Measurements from ENCODE around the gene SF1. TPM values are rescaled to one million over a fixed set of nuclear protein-coding genes. Genes with fewer than 3 reads are reported as not detected.

The SF1 gene
- total and polyA plus RNA-seq, 2 of the 8 experiments (the other 6 are each of a cell fraction or from before 2014, with no cell fraction given): 72.7 to 353 TPM

DNA sequence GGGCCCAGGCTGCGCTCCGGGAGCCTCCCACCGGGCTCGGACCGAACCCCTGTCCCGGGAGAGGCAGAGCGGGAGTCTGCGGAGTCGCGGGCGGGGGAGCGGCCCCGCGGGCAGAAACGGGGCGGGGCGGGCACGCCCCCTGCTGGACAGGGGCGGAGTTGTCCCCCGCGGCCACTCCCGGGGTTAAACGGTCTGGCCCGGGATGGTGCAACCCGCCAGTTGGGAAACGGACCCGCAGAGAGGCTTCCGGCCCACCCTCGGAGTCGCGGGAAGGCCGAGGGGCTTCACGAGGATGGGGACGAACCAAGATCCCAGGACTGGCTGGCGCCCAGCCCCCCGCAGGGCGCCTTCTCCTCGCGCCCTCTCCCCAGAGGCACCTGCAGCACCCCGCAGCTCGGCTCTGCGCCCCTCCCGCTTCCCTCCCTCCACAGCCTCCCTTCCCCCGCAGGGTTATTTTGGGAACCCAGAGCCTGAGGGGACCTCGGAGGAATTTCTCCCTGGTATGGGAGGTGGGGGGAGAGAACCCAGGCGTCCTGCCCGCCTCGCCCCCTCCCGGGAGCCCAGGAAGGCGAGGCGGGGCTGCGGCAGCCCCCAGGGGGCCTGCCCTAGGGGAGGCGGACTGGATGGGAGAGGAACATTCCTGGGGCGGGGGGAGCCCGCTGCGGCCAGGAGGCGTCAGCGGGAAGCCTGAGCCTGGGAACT, 35.3 kb downstream of the SF1 start:
- H3K27me3 ChIP-seq (replicated peaks in 1 of 4; ENCODE audit: control insufficient read depth in 3 of 4, extremely low read depth in 1 of 4, insufficient read depth in 3 of 4, low read length in 3 of 4): peaks cover 0 to 32% (median 19%) of the 10 kb centered on the region in 4 experiments; a peak in 5 of 7 replicates
- H3K9ac ChIP-seq (replicated peaks in 1 of 4; ENCODE audit: extremely low read depth in 1 of 4, low read depth in 3 of 4, low read length in 3 of 4): peak overlapping the region in 1 of 4 experiments; percentile 11; a peak in 1 of 7 replicates
- H3K36me3 ChIP-seq (ENCODE audit: control insufficient read depth in 2 of 4, insufficient read depth in 4 of 4, low read length in 3 of 4): no peaks in the 10 kb centered on the region
- peak overlapping the region; percentile 95 for H3K18ac ChIP-seq (ENCODE audit: extremely low read depth, low read length)
- H2BK15ac ChIP-seq (ENCODE audit: low read length): peak overlapping the region; percentile 83; the same call in 1 of the 2 replicates
- H2BK12ac ChIP-seq (ENCODE audit: low read depth, low read length): 0 out of 2 replicates have a peak overlapping the region, but pooled peaks have one; percentile 27
- no peak overlapping the region; the same call in 1 of the 2 replicates for H2AK5ac ChIP-seq (ENCODE audit: low read depth, low read length)
- POLR2A ChIA-PET (ENCODE audit: partially characterized antibody): interaction anchor here (1.0 to 42.9 kb wide), 5 partner anchors 9 to 23 kb away, joined by 5 to 1087 read pairs (median 8); partner anchors contain the start of genes PYGM and SF1
- peak overlapping the region; percentile 81 for H3K56ac ChIP-seq (replicated peaks; ENCODE audit: insufficient read length, low read depth, low read length)
- peak overlapping the region; percentile 86; the same call in 1 of the 2 replicates for H2BK20ac ChIP-seq (ENCODE audit: low read length)
- no peak overlapping the region for H3K23ac ChIP-seq (ENCODE audit: insufficient read length)
- DNase-seq (ENCODE audit: low read depth in 1 of 2, low spot score in 2 of 2): peak in 1 of 2 experiments; percentile 94
- H3K4me1 ChIP-seq (replicated peaks in 1 of 4; ENCODE audit: control insufficient read depth in 3 of 4, insufficient read depth in 4 of 4, low read length in 3 of 4): peaks cover 4 to 33% (median 29%) of the 10 kb centered on the region in 4 experiments
- no peak overlapping the region for H2BK120ac ChIP-seq (replicated peaks; ENCODE audit: low read depth, low read length)
- H3K4me3 ChIP-seq (ENCODE audit: extremely low read depth in 1 of 4, insufficient read depth in 2 of 4, low read depth in 3 of 4, low read length in 4 of 4): peak overlapping the region; percentile 46 to 67 (median 57)
- no peak overlapping the region for H4K5ac ChIP-seq (ENCODE audit: insufficient read length, low read depth, low read length)
- peak overlapping the region; percentile 16 for H4K91ac ChIP-seq (replicated peaks; ENCODE audit: insufficient read length, low read length)
- no peaks in the 10 kb centered on the region for H3K79me1 ChIP-seq (ENCODE audit: low read depth, low read length)
- 0% methylated on average over 18 of the region's 58 CpGs; no CpG with 5 or more reads in 1 of the 2 experiments for WGBS, 2 experiments (ENCODE audit: extremely low coverage in 1 of 2, insufficient coverage in 1 of 2, insufficient read length in 1 of 2, insufficient replicate concordance in 2 of 2, low coverage in 1 of 2, low lambda C conversion rate in 2 of 2, missing lambda C conversion rate in 1 of 2)
- no peaks in the 10 kb centered on the region for H4K20me1 ChIP-seq (replicated peaks in 1 of 2; ENCODE audit: control insufficient read depth in 1 of 2, insufficient read depth in 2 of 2, low read length in 2 of 2)
- no peak overlapping the region for H2AFZ ChIP-seq (ENCODE audit: low read length)
- H3K79me2 ChIP-seq (ENCODE audit: control insufficient read depth in 1 of 2, insufficient read depth in 2 of 2, low read length in 2 of 2): no peaks in the 10 kb centered on the region
- H3K9me3 ChIP-seq (ENCODE audit: insufficient read depth in 2 of 2, low read depth in 1 of 2, low read length in 1 of 2): no peaks in the 10 kb centered on the region
- no peak for FAIRE-seq
- peak overlapping the region; percentile 76; the same call in 1 of the 2 replicates for H2BK5ac ChIP-seq (ENCODE audit: low read depth, low read length)
- CTCF ChIA-PET (ENCODE audit: partially characterized antibody): interaction anchor here (0.8 to 23.7 kb wide), 18 partner anchors 9 to 113 kb away, joined by 3 to 376 read pairs (median 4); partner anchors contain the start of genes MEN1 and PYGM
- H3K14ac ChIP-seq (ENCODE audit: insufficient read length): no peak overlapping the region
- H4K8ac ChIP-seq (ENCODE audit: extremely low read depth, insufficient read depth, low read length): peak overlapping the region; percentile 76
- H3K4ac ChIP-seq (replicated peaks; ENCODE audit: insufficient read length, low read depth, low read length): no peak overlapping the region
- peak overlapping the region; percentile 85 to 87 for H3K4me2 ChIP-seq (ENCODE audit: insufficient read depth in 1 of 2, low read depth in 2 of 2, low read length in 2 of 2)
- H3K23me2 ChIP-seq (ENCODE audit: low read depth, low read length): peaks cover 35% of the 10 kb centered on the region
- no peak overlapping the region for H3K27ac ChIP-seq (ENCODE audit: low read depth, low read length)
- TF ChIP-seq CEBPB (IDR thresholded peaks at IDR 0.05; ENCODE audit: low read depth, low read length): peak; percentile 71; the same call in 1 of the 2 replicates
- no peak for TF ChIP-seq CBX8 (IDR thresholded peaks at IDR 0.05; ENCODE audit: borderline replicate concordance, low read depth, low read length)
- TF ChIP-seq POLR2A (IDR thresholded peaks at IDR 0.05; ENCODE audit: control extremely low read depth in 1 of 2, low read depth in 2 of 2, low read length in 2 of 2): 0 out of 3 replicates have a peak, but pooled peaks of 1 of the 2 experiments have one; percentile 14
- no peak for TF ChIP-seq BCL11A (IDR thresholded peaks at IDR 0.05; ENCODE audit: low read depth in 2 of 2, low read length in 2 of 2)
- TF ChIP-seq NANOG (IDR thresholded peaks at IDR 0.05; ENCODE audit: insufficient read depth, low read depth, low read length, poor library complexity, severe bottlenecking): peak; percentile 26
- TF ChIP-seq CBX5 (IDR thresholded peaks at IDR 0.05; ENCODE audit: low read depth, low read length): no peak
- TF ChIP-seq BACH1 (IDR thresholded peaks at IDR 0.05; ENCODE audit: low read length): no peak
- no peak for TF ChIP-seq NRF1 (IDR thresholded peaks at IDR 0.05; ENCODE audit: low read depth, low read length)
- no peak for TF ChIP-seq SIX5 (IDR thresholded peaks at IDR 0.05; ENCODE audit: low read depth, low read length)
- TF ChIP-seq SP1 (IDR thresholded peaks at IDR 0.05; ENCODE audit: low read depth, low read length): 0 out of 2 replicates have a peak, but pooled peaks have one; percentile 14
- TF ChIP-seq RAD21 (IDR thresholded peaks at IDR 0.05 in 1 of 2, conservative IDR thresholded peaks at IDR 0.05 in 1 of 2; ENCODE audit: low read depth in 2 of 2, low read length in 2 of 2): peak; percentile 56 to 74

All from H1 (cell line).